MCF 10A (cell line): ENCODE results near the gene BICC1. TPM values are rescaled to one million over a fixed set of nuclear protein-coding genes. Genes with fewer than 3 reads are reported as not detected.

Source experiments
- BruUV-seq: library from RNA; stranded (reverse); fragments of 400-500 nt; replicated peaks from 2 replicates; lab custom pipeline; 2021; lab: Mats Ljungman, UMichigan
- CTCF ChIA-PET: fragments of 300-600 bp; sonication (Branson Sonifier 250); formaldehyde crosslinking; extraction: SDS; loops from one replicate; lab custom pipeline; 2021; ENCODE audit warnings: antibody characterized with exemption, inconsistent platforms; lab: Yijun Ruan, JAX
- POLR2A ChIA-PET: fragments of 300-600, 350-650 bp; sonication (Branson Sonifier 250); formaldehyde crosslinking; extraction: SDS; loops from one replicate; lab custom pipeline; 2020; ENCODE audit warnings: antibody characterized with exemption, inconsistent platforms; lab: Yijun Ruan, JAX
- DNase-seq: peaks from one replicate; pipeline ENCODE4 v3.0.0-alpha.2; 2018; ENCODE audit not compliant: unreplicated experiment
- H3K27ac Mint-ChIP-seq: one replicate; pipeline ENCODE4 v1.8.0; 2022; ENCODE audit warnings: mild to moderate bottlenecking, low read depth, mixed read lengths; ENCODE audit not compliant: unreplicated experiment
- H3K27me3 Mint-ChIP-seq: one replicate; pipeline ENCODE4 v1.8.0; 2022; ENCODE audit warnings: mixed read lengths; ENCODE audit not compliant: insufficient read depth, unreplicated experiment
- H3K36me3 Mint-ChIP-seq: one replicate; pipeline ENCODE4 v1.8.0; 2022; ENCODE audit warnings: mild to moderate bottlenecking, moderate library complexity, mixed read lengths; ENCODE audit not compliant: insufficient read depth, unreplicated experiment
- H3K4me1 Mint-ChIP-seq: one replicate; pipeline ENCODE4 v1.8.0; 2022; ENCODE audit warnings: mixed read lengths; ENCODE audit not compliant: insufficient read depth, unreplicated experiment
- H3K4me3 Mint-ChIP-seq: one replicate; pipeline ENCODE4 v1.8.0; 2022; ENCODE audit warnings: mild to moderate bottlenecking, moderate library complexity, mixed read lengths; ENCODE audit not compliant: unreplicated experiment
- H3K9me3 Mint-ChIP-seq: one replicate; pipeline ENCODE4 v1.8.0; 2022; ENCODE audit warnings: mixed read lengths; ENCODE audit not compliant: unreplicated experiment
- intact Hi-C: fragments of 100-400 bp; cut with micrococcal nuclease; formaldehyde crosslinking; loops from 2 replicates; pipeline ENCODE4 v1.14.1; 2022
- total RNA-seq: library from RNA; stranded (reverse); gene quantifications from 2 replicates; pipeline ENCODE4 v1.2.3, GENCODE V29; 2022
- TF ChIP-seq, protein P1 (sequence below): fragments of 200-600 bp; IDR thresholded peaks from one replicate; pipeline ENCODE4 v1.8.0; 2022; ENCODE audit warnings: antibody characterized with exemption, mild to moderate bottlenecking; ENCODE audit not compliant: unreplicated experiment

Gene BICC1
- total RNA-seq, 1 experiment from 2014 or later = 15.6 TPM

- no peak for DNase-seq
- Mint-ChIP-seq H3K36me3 (no peaks in the 10 kb centered on the region), H3K27me3 (no peaks in the 10 kb centered on the region), H3K27ac (no peak overlapping the region), H3K9me3 (no peaks in the 10 kb centered on the region), H3K4me3 (no peak overlapping the region), H3K4me1 (peaks cover 14% of the 10 kb centered on the region)
- CTCF ChIA-PET = interaction anchor here (0.7 kb wide), 1 partner anchor 1417 kb away, joined by 3 read pairs; no protein-coding TSS in a partner anchor
- POLR2A ChIA-PET = interaction anchor here (1.0 to 2.2 kb wide), 4 partner anchors 87 to 339 kb away, joined by 3 to 6 read pairs (median 4); no protein-coding TSS in a partner anchor
- BruUV-seq = no TSS peak
- TF ChIP-seq, protein P1, sequence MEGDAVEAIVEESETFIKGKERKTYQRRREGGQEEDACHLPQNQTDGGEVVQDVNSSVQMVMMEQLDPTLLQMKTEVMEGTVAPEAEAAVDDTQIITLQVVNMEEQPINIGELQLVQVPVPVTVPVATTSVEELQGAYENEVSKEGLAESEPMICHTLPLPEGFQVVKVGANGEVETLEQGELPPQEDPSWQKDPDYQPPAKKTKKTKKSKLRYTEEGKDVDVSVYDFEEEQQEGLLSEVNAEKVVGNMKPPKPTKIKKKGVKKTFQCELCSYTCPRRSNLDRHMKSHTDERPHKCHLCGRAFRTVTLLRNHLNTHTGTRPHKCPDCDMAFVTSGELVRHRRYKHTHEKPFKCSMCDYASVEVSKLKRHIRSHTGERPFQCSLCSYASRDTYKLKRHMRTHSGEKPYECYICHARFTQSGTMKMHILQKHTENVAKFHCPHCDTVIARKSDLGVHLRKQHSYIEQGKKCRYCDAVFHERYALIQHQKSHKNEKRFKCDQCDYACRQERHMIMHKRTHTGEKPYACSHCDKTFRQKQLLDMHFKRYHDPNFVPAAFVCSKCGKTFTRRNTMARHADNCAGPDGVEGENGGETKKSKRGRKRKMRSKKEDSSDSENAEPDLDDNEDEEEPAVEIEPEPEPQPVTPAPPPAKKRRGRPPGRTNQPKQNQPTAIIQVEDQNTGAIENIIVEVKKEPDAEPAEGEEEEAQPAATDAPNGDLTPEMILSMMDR = no peak
- intact Hi-C loops = no loop called here
Observed at GRCh38 chr10:58753425-58753824, 240.8 kb downstream of the BICC1 start.

DNA sequence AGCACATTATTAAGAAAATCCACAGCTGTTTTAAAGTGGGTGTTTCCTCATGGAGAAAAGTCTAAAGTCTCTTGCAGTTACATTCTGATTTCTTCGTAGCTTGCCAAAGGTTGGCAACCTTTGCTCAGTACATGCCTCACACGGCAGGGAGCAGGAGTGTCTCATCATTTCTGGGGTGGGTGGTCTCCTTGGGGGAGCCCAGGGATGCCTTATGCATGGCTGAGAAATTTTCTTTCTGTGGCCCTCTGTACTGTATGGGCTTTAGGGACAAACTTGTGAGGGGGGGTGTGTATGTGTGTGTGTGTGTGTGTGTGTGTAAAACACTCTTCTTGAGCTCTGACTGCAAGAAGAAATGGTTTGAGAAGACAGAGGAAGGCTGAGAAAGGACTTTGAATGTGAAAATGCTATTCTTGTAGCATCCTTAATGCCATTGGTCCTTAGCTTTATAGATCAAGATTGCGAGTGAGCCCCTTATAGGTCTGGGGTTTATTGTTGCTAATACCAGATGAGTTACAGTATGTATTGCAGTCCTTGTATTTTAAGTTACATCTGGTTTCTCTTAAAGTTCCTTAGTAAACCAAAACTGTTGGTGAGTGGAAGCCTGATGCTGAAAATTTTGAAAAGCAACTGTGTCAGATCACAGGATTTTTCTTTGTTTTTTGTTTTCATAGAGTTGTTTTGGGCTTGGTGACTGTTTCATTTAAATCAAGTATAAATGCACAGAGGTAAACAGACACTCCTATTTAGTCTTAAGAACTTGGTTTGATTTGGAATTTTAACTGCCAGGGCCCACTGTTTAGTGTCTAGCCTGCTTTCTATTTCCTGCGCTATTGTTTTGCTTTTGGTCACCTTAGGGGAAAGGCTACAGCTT is 242.0 kb downstream of the BICC1 start:
- CTCF ChIA-PET = interaction anchor here (0.8 to 1.4 kb wide), 2 partner anchors 27 to 224 kb away, joined by 5 to 7 read pairs; no protein-coding TSS in a partner anchor
- Mint-ChIP-seq H3K27me3 (no peaks in the 10 kb centered on the region), H3K36me3 (no peaks in the 10 kb centered on the region), H3K27ac (peak overlapping the region; percentile 90), H3K4me1 (peaks cover 14% of the 10 kb centered on the region), H3K9me3 (no peaks in the 10 kb centered on the region), H3K4me3 (no peak overlapping the region)
- BruUV-seq = no TSS peak
- POLR2A ChIA-PET = interaction anchor here (0.6 to 2.2 kb wide), 6 partner anchors 11 to 340 kb away, joined by 3 to 6 read pairs (median 3); no protein-coding TSS in a partner anchor
- no peak for DNase-seq
- intact Hi-C loops = loop anchor here (2.0 to 5.0 kb wide), 2 partner anchors 20 to 222 kb away; no protein-coding TSS in a partner anchor
- TF ChIP-seq, protein P1 = no peak

- BruUV-seq = no TSS peak
- DNase-seq = no peak
- H3K36me3 Mint-ChIP-seq = no peaks in the 10 kb centered on the region
- peak overlapping the region; percentile 90 for H3K27ac Mint-ChIP-seq
- ChIA-PET POLR2A (interaction anchor here (0.6 to 2.2 kb wide), 3 partner anchors 11 to 341 kb away, joined by 3 to 6 read pairs (median 3); no protein-coding TSS in a partner anchor), CTCF (interaction anchor here (0.8 to 1.4 kb wide), 2 partner anchors 26 to 224 kb away, joined by 5 to 7 read pairs; no protein-coding TSS in a partner anchor)
- H3K4me3 Mint-ChIP-seq = peak overlapping the region; percentile 75
- TF ChIP-seq, protein P1 = no peak
- intact Hi-C loops = loop anchor here (2.0 to 5.0 kb wide), 2 partner anchors 20 to 223 kb away; no protein-coding TSS in a partner anchor
- no peaks in the 10 kb centered on the region for H3K9me3 Mint-ChIP-seq
- no peaks in the 10 kb centered on the region for H3K27me3 Mint-ChIP-seq
- peaks cover 14% of the 10 kb centered on the region for H3K4me1 Mint-ChIP-seq
Observed at GRCh38 chr10:58755340-58755610, 242.6 kb downstream of the BICC1 start.

- TF ChIP-seq, protein P1 = no peak
- POLR2A ChIA-PET = interaction anchor here (0.6 to 2.2 kb wide), 8 partner anchors 9 to 341 kb away, joined by 3 to 6 read pairs (median 4); no protein-coding TSS in a partner anchor
- Mint-ChIP-seq H3K9me3 (no peaks in the 10 kb centered on the region), H3K36me3 (no peaks in the 10 kb centered on the region), H3K27me3 (no peaks in the 10 kb centered on the region), H3K4me3 (peak overlapping the region; percentile 75), H3K4me1 (peaks cover 14% of the 10 kb centered on the region), H3K27ac (peak overlapping the region; percentile 90)
- CTCF ChIA-PET = no interaction called here
- intact Hi-C loops = loop anchor here (2.0 to 5.0 kb wide), 3 partner anchors 21 to 223 kb away; no protein-coding TSS in a partner anchor
- DNase-seq = peak; percentile 83
- no TSS peak for BruUV-seq
Observed at GRCh38 chr10:58755677-58756076, 243.0 kb downstream of the BICC1 start.
